MCF 10A (cell line): Measurements from ENCODE around the gene FLNC. TPM values are rescaled to one million over a fixed set of nuclear protein-coding genes. Genes with fewer than 3 reads are reported as not detected.
A peak's percentile ranks its signal among the peaks of the same experiment; 100 is the strongest.

Experiments used
- BruUV-seq: library from RNA; stranded (reverse); fragments of 400-500 nt; replicated peaks from 2 replicates; lab custom pipeline; 2021; lab: Mats Ljungman, UMichigan
- CTCF ChIA-PET: fragments of 300-600 bp; sonication (Branson Sonifier 250); formaldehyde crosslinking; extraction: SDS; loops from one replicate; lab custom pipeline; 2021; ENCODE audit warnings: antibody characterized with exemption, inconsistent platforms; lab: Yijun Ruan, JAX
- POLR2A ChIA-PET: fragments of 300-600, 350-650 bp; sonication (Branson Sonifier 250); formaldehyde crosslinking; extraction: SDS; loops from one replicate; lab custom pipeline; 2020; ENCODE audit warnings: antibody characterized with exemption, inconsistent platforms; lab: Yijun Ruan, JAX
- DNase-seq: peaks from one replicate; pipeline ENCODE4 v3.0.0-alpha.2; 2018; ENCODE audit not compliant: unreplicated experiment
- H3K27ac Mint-ChIP-seq: one replicate; pipeline ENCODE4 v1.8.0; 2022; ENCODE audit warnings: mild to moderate bottlenecking, low read depth, mixed read lengths; ENCODE audit not compliant: unreplicated experiment
- H3K27me3 Mint-ChIP-seq: one replicate; pipeline ENCODE4 v1.8.0; 2022; ENCODE audit warnings: mixed read lengths; ENCODE audit not compliant: insufficient read depth, unreplicated experiment
- H3K36me3 Mint-ChIP-seq: one replicate; pipeline ENCODE4 v1.8.0; 2022; ENCODE audit warnings: mild to moderate bottlenecking, moderate library complexity, mixed read lengths; ENCODE audit not compliant: insufficient read depth, unreplicated experiment
- H3K4me1 Mint-ChIP-seq: one replicate; pipeline ENCODE4 v1.8.0; 2022; ENCODE audit warnings: mixed read lengths; ENCODE audit not compliant: insufficient read depth, unreplicated experiment
- H3K4me3 Mint-ChIP-seq: one replicate; pipeline ENCODE4 v1.8.0; 2022; ENCODE audit warnings: mild to moderate bottlenecking, moderate library complexity, mixed read lengths; ENCODE audit not compliant: unreplicated experiment
- H3K9me3 Mint-ChIP-seq: one replicate; pipeline ENCODE4 v1.8.0; 2022; ENCODE audit warnings: mixed read lengths; ENCODE audit not compliant: unreplicated experiment
- CTCF ChIP-seq: fragments of 200-600 bp; IDR thresholded peaks from one replicate; pipeline ENCODE4 v1.8.0; 2022; ENCODE audit warnings: antibody characterized with exemption, mild to moderate bottlenecking; ENCODE audit not compliant: unreplicated experiment
- intact Hi-C: fragments of 100-400 bp; cut with micrococcal nuclease; formaldehyde crosslinking; loops from 2 replicates; pipeline ENCODE4 v1.14.1; 2022
- total RNA-seq: library from RNA; stranded (reverse); gene quantifications from 2 replicates; pipeline ENCODE4 v1.2.3, GENCODE V29; 2022

The FLNC gene
- total RNA-seq, 1 experiment from 2014 or later: 0.28 TPM

- Mint-ChIP-seq H3K4me1 (no peaks in the 10 kb centered on the region), H3K27me3 (peaks cover 17% of the 10 kb centered on the region), H3K9me3 (no peaks in the 10 kb centered on the region), H3K27ac (peak overlapping the region; percentile 53), H3K4me3 (no peak overlapping the region), H3K36me3 (no peaks in the 10 kb centered on the region)
- intact Hi-C loops: no loop called here
- no TSS peak for BruUV-seq
- CTCF ChIA-PET: interaction anchor here (0.6 to 1.2 kb wide), 2 partner anchors 14 to 54 kb away, joined by 3 to 5 read pairs; no protein-coding TSS in a partner anchor
- no peak for TF ChIP-seq CTCF
- POLR2A ChIA-PET: no interaction called here
- peak; percentile 69 for DNase-seq
Measured at GRCh38 chr7:128827248-128827958, 2.8 kb upstream of the FLNC start.

GRCh38 chr7:128827971-128828711 lies 2.1 kb upstream of the FLNC start:
- no peaks in the 10 kb centered on the region for H3K4me1 Mint-ChIP-seq
- no peaks in the 10 kb centered on the region for H3K36me3 Mint-ChIP-seq
- BruUV-seq: no TSS peak
- H3K27ac Mint-ChIP-seq: peak overlapping the region; percentile 53
- no peak for TF ChIP-seq CTCF
- CTCF ChIA-PET: interaction anchor here (0.8 kb wide), 1 partner anchor 35 kb away, joined by 3 read pairs; the partner anchor contains the start of gene ATP6V1F
- H3K9me3 Mint-ChIP-seq: no peaks in the 10 kb centered on the region
- intact Hi-C loops: no loop called here
- peak; percentile 14 for DNase-seq
- H3K27me3 Mint-ChIP-seq: peaks cover 11% of the 10 kb centered on the region
- POLR2A ChIA-PET: no interaction called here
- no peak overlapping the region for H3K4me3 Mint-ChIP-seq

GRCh38 chr7:128829391-128830166 lies 627 bp upstream of the FLNC start:
- Mint-ChIP-seq H3K27ac (no peak overlapping the region), H3K4me3 (peak overlapping the region; percentile 58), H3K27me3 (peaks cover 11% of the 10 kb centered on the region), H3K9me3 (no peaks in the 10 kb centered on the region), H3K36me3 (no peaks in the 10 kb centered on the region), H3K4me1 (no peaks in the 10 kb centered on the region)
- no peak for DNase-seq
- POLR2A ChIA-PET: no interaction called here
- CTCF ChIA-PET: no interaction called here
- TF ChIP-seq CTCF: no peak
- BruUV-seq: no TSS peak
- intact Hi-C loops: no loop called here
